ENCODE data around the gene FNDC10.
"Not testable (repeated sequence)": the region's sequence is repeated elsewhere in the genome, so short reads cannot be mapped to it uniquely, and the experiment has no call there.

The FNDC10 gene

GRCh38 chr1:1598051-1598719, 1.8 kb downstream of the FNDC10 start:
- DNase-seq: no peak

- peak; percentile 57 for DNase-seq
Observed at GRCh38 chr1:1597275-1597930, 2.5 kb downstream of the FNDC10 start.

GRCh38 chr1:1596493-1597274, 3.3 kb downstream of the FNDC10 start:
- DNase-seq: peak; percentile 51

GRCh38 chr1:1595341-1595740, 4.6 kb downstream of the FNDC10 start:
- not testable (repeated sequence) for DNase-seq

GRCh38 chr1:1594602-1595260, 5.2 kb downstream of the FNDC10 start:
- DNase-seq: no peak

GRCh38 chr1:1593834-1594601, 5.9 kb downstream of the FNDC10 start:
- no peak for DNase-seq

- DNase-seq: no peak
Observed at GRCh38 chr1:1591452-1591851, 8.5 kb downstream of the FNDC10 start.

- no peak for DNase-seq
Observed at GRCh38 chr1:1583347-1584010, 16.5 kb downstream of the FNDC10 start.

GRCh38 chr1:1582585-1583346, 17.2 kb downstream of the FNDC10 start:
- DNase-seq: no peak

- DNase-seq: no peak
Observed at GRCh38 chr1:1578371-1578940, 21.5 kb downstream of the FNDC10 start.

- DNase-seq: no peak
Observed at GRCh38 chr1:1577367-1578011, 22.4 kb downstream of the FNDC10 start.

- peak; percentile 98 for DNase-seq
Observed at GRCh38 chr1:1574721-1575537, 25.0 kb downstream of the FNDC10 start, which contains the start of gene SSU72. TSS of gene SSU72 (minus strand) at chr1:1574863. CDS start at chr1:1574557, 306 bp downstream.

- peak; percentile 86 for DNase-seq
Observed at GRCh38 chr1:1573843-1574720, 25.9 kb downstream of the FNDC10 start.

- no peak for DNase-seq
Observed at GRCh38 chr1:1569341-1569740, 30.6 kb downstream of the FNDC10 start.

GRCh38 chr1:1567891-1568291, 32.0 kb downstream of the FNDC10 start:
- DNase-seq: no peak

GRCh38 chr1:1567152-1567875, 32.6 kb downstream of the FNDC10 start:
- no peak for DNase-seq

- no peak for DNase-seq
Observed at GRCh38 chr1:1565340-1565739, 34.6 kb downstream of the FNDC10 start.

Measured in activated CD8-positive, alpha-beta memory T cell treated with anti-CD3 and anti-CD28 coated beads, Interleukin-2, amount 50 U/mL, for 48 hours (primary cell).